Measurements from ENCODE around the gene SLC22A4.

Gene SLC22A4

GRCh38 chr5:132305420-132305819, 11.2 kb downstream of the SLC22A4 start:
- TF ChIP-seq CTCF (IDR thresholded peaks at IDR 0.05; ENCODE audit: insufficient read depth, missing control alignments), result no peak
- no peak for FAIRE-seq
- DNase-seq (ENCODE audit: insufficient read length, low spot score), result no peak

GRCh38 chr5:132308701-132309100, 14.5 kb downstream of the SLC22A4 start:
- no peak for DNase-seq (ENCODE audit: insufficient read length, low spot score)
- no peak for FAIRE-seq
- no peak for TF ChIP-seq CTCF (IDR thresholded peaks at IDR 0.05; ENCODE audit: insufficient read depth, missing control alignments)

GRCh38 chr5:132309679-132310078, 15.5 kb downstream of the SLC22A4 start:
- DNase-seq (ENCODE audit: insufficient read length, low spot score), result no peak
- no peak for FAIRE-seq
- no peak for TF ChIP-seq CTCF (IDR thresholded peaks at IDR 0.05; ENCODE audit: insufficient read depth, missing control alignments)

DNA sequence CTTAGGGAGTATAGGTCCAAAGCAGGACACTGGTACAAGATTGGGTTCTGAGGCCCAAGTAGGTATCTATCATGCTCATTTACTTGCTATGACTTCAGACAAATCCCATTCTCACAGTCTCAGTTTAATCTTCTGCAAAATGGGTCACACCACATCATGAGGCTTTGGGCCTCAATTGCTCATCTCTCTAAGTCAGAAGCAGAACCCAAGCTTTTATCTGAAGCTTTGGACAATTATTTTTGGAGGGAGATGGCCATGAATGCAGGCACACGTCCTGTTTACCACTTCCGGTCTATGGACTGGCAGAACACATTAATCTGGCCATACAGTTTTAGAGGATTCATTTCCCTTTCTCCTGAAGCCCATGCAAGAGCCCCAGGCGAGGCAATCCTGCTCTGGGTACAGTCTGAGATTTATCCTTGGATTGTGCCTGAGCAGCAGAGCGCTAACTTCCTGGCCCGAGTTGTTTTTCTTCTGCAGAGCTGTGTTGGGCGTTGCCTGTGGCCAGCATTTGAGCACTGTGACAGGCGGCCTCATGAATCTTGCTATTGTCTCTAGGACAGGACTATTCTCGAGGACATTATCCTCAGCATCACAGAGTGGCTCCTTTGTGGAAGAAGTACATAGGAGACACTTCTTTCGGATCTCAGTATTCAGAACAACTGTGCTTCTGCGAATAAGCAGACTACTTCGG, 16.1 kb downstream of the SLC22A4 start:
- TF ChIP-seq CTCF (IDR thresholded peaks at IDR 0.05; ENCODE audit: insufficient read depth, missing control alignments), result no peak
- no peak for DNase-seq (ENCODE audit: insufficient read length, low spot score)
- no peak for FAIRE-seq

DNA sequence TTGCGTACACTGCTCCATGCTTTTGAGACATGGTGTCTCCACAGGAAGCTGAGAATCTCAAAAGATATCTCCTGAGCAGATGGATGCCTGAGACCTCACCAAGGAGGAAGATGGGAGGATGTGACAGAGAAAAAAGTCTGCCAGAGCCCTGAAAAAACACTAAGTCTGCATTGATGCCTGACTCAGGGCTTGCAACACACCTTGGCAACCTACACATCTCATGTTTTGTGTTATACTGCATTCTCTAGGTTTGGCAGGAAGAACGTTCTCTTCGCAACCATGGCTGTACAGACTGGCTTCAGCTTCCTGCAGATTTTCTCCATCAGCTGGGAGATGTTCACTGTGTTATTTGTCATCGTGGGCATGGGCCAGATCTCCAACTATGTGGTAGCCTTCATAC, 19.2 kb downstream of the SLC22A4 start:
- FAIRE-seq (no peak), DNase-seq (ENCODE audit: insufficient read length, low spot score) (no peak)
- TF ChIP-seq CTCF (IDR thresholded peaks at IDR 0.05; ENCODE audit: insufficient read depth, missing control alignments), result no peak

GRCh38 chr5:132313961-132314432, 19.8 kb downstream of the SLC22A4 start:
- no peak for FAIRE-seq
- DNase-seq (ENCODE audit: insufficient read length, low spot score), result no peak
- TF ChIP-seq CTCF (IDR thresholded peaks at IDR 0.05; ENCODE audit: insufficient read depth, missing control alignments), result no peak

GRCh38 chr5:132315529-132316067, 21.4 kb downstream of the SLC22A4 start:
- FAIRE-seq, result no peak
- no peak for DNase-seq (ENCODE audit: insufficient read length, low spot score)
- TF ChIP-seq CTCF (IDR thresholded peaks at IDR 0.05; ENCODE audit: insufficient read depth, missing control alignments), result no peak

All from D721Med (cell line).